H1 (cell line): ENCODE measurements around the gene UNC119B. TPM values are rescaled to one million over a fixed set of nuclear protein-coding genes. Genes with fewer than 3 reads are reported as not detected.

Experiments used
- CTCF ChIA-PET: fragments of 300-600 bp; sonication (Branson Sonifier 250); formaldehyde crosslinking; loops from one replicate; lab custom pipeline; 2021; ENCODE audit not compliant: partially characterized antibody; lab: Charles Lee
- POLR2A ChIA-PET: fragments of 300-600 bp; sonication (Branson Sonifier 250); formaldehyde crosslinking; loops from one replicate; lab custom pipeline; 2021; ENCODE audit warnings: inconsistent platforms; ENCODE audit not compliant: partially characterized antibody; lab: Charles Lee
- DNase-seq, 2 experiments: peaks; one replicate each; pipeline versions ENCODE4 v3.0.0 to v3.0.0-alpha.2; 2010 to 2022; ENCODE audit warnings: low spot score in 2 of 2, low read depth in 1 of 2, mixed read lengths in 1 of 2
- FAIRE-seq: peaks from 2 replicates; lab custom pipeline; 2011; peaks lifted over from hg19 to GRCh38; lab: Jason Lieb, UNC
- H2AFZ ChIP-seq: 2 replicates; pipeline ENCODE4 v1.8.1; 2012; ENCODE audit warnings: low read length, inconsistent platforms
- H2AK5ac ChIP-seq: 2 replicates; pipeline ENCODE4 v1.6.1; 2013; ENCODE audit warnings: low read depth, low read length
- H2BK120ac ChIP-seq: replicated peaks from 2 replicates; pipeline ENCODE3; 2013; ENCODE audit warnings: low read depth, low read length, inconsistent platforms
- H2BK12ac ChIP-seq: 2 replicates; pipeline ENCODE4 v1.6.1; 2013; ENCODE audit warnings: low read depth, low read length
- H2BK15ac ChIP-seq: 2 replicates; pipeline ENCODE4 v1.6.1; 2013; ENCODE audit warnings: low read length
- H2BK20ac ChIP-seq: 2 replicates; pipeline ENCODE4 v1.6.1; 2013; ENCODE audit warnings: low read length
- H2BK5ac ChIP-seq: 2 replicates; pipeline ENCODE4 v1.6.1; 2013; ENCODE audit warnings: low read depth, low read length
- H3K14ac ChIP-seq: 2 replicates; pipeline ENCODE4 v1.6.1; 2013; ENCODE audit warnings: inconsistent platforms; ENCODE audit not compliant: insufficient read length
- H3K18ac ChIP-seq: 2 replicates; pipeline ENCODE4 v1.6.1; 2013; ENCODE audit warnings: low read length; ENCODE audit errors: extremely low read depth
- H3K23ac ChIP-seq: 2 replicates; pipeline ENCODE4 v1.6.1; 2013; ENCODE audit warnings: inconsistent platforms; ENCODE audit not compliant: insufficient read length
- H3K23me2 ChIP-seq: 2 replicates; pipeline ENCODE4 v1.6.1; 2013; ENCODE audit warnings: low read depth, low read length
- H3K27ac ChIP-seq: 2 replicates; pipeline ENCODE4 v1.6.1; 2011; ENCODE audit warnings: low read depth, low read length, inconsistent platforms
- H3K27me3 ChIP-seq, 4 experiments: replicated peaks in 1 of 4; 1 replicate in 1 of 4; 2 replicates in 3 of 4; pipeline versions ENCODE4 v1.6.1 to v1.8.1; 2011 to 2013; ENCODE audit warnings: low read length in 3 of 4, mild to moderate bottlenecking in 3 of 4, inconsistent platforms in 2 of 4, mixed read lengths in 2 of 4, moderate library complexity in 1 of 4; ENCODE audit not compliant: control insufficient read depth in 3 of 4, insufficient read depth in 3 of 4; ENCODE audit errors: extremely low read depth in 1 of 4
- H3K36me3 ChIP-seq, 4 experiments: 2 replicates each; pipeline versions ENCODE4 v1.6.1 to v1.8.1; 2011 to 2013; ENCODE audit warnings: mild to moderate bottlenecking in 4 of 4, low read length in 3 of 4, moderate library complexity in 2 of 4, control low read depth in 1 of 4, inconsistent platforms in 1 of 4; ENCODE audit not compliant: insufficient read depth in 4 of 4, control insufficient read depth in 2 of 4
- H3K4ac ChIP-seq: replicated peaks from 2 replicates; pipeline ENCODE3; 2013; ENCODE audit warnings: low read length, low read depth, mixed read lengths, inconsistent platforms; ENCODE audit not compliant: insufficient read length
- H3K4me1 ChIP-seq, 4 experiments: replicated peaks in 1 of 4; 1 replicate in 1 of 4; 2 replicates in 3 of 4; pipeline versions ENCODE4 v1.6.1 to v1.8.1; 2011 to 2013; ENCODE audit warnings: low read length in 3 of 4, inconsistent platforms in 2 of 4, mixed read lengths in 1 of 4; ENCODE audit not compliant: insufficient read depth in 4 of 4, control insufficient read depth in 3 of 4
- H3K4me2 ChIP-seq, 2 experiments: 2 replicates each; pipeline versions ENCODE4 v1.6.1 to v1.8.1; 2011 to 2013; ENCODE audit warnings: low read depth in 2 of 2, low read length in 2 of 2, control low read depth in 1 of 2, inconsistent platforms in 1 of 2, mild to moderate bottlenecking in 1 of 2; ENCODE audit not compliant: insufficient read depth in 1 of 2
- H3K4me3 ChIP-seq, 4 experiments: fragments of 200-600, 300-600 bp in 1 of 4; sonication (generic), shearing (Covaris generic), sonication (Bioruptor Twin) in 1 of 4; 2 replicates each; pipeline versions ENCODE4 v1.5.1 to v1.8.1; 2011 to 2016; ENCODE audit warnings: low read length in 4 of 4, low read depth in 3 of 4, control low read depth in 2 of 4, inconsistent platforms in 2 of 4, mild to moderate bottlenecking in 2 of 4, mixed read lengths in 1 of 4, moderate library complexity in 1 of 4; ENCODE audit not compliant: insufficient read depth in 2 of 4; ENCODE audit errors: extremely low read depth in 1 of 4
- H3K56ac ChIP-seq: replicated peaks from 2 replicates; pipeline ENCODE3; 2013; ENCODE audit warnings: low read depth, mild to moderate bottlenecking, mixed read lengths, low read length, inconsistent platforms; ENCODE audit not compliant: insufficient read length
- H3K79me1 ChIP-seq: 2 replicates; pipeline ENCODE4 v1.6.1; 2013; ENCODE audit warnings: low read depth, low read length, control low read depth
- H3K79me2 ChIP-seq, 2 experiments: 2 replicates each; pipeline versions ENCODE4 v1.6.1 to v1.8.1; 2012 to 2013; ENCODE audit warnings: low read length in 2 of 2, mild to moderate bottlenecking in 2 of 2, inconsistent platforms in 1 of 2; ENCODE audit not compliant: insufficient read depth in 2 of 2, control insufficient read depth in 1 of 2
- H3K9ac ChIP-seq, 4 experiments: replicated peaks in 1 of 4; 1 replicate in 1 of 4; 2 replicates in 3 of 4; pipeline versions ENCODE4 v1.6.1 to v1.8.1; 2011 to 2013; ENCODE audit warnings: low read depth in 3 of 4, low read length in 3 of 4, control low read depth in 2 of 4, mild to moderate bottlenecking in 2 of 4, moderate library complexity in 2 of 4, inconsistent platforms in 1 of 4; ENCODE audit errors: extremely low read depth in 1 of 4
- H3K9me3 ChIP-seq, 2 experiments: 2 replicates each; pipeline versions ENCODE4 v1.6.1 to v1.8.1; 2012 to 2013; ENCODE audit warnings: mild to moderate bottlenecking in 2 of 2, moderate library complexity in 2 of 2, control low read depth in 1 of 2, inconsistent platforms in 1 of 2, low read depth in 1 of 2, low read length in 1 of 2, mixed read lengths in 1 of 2; ENCODE audit not compliant: insufficient read depth in 2 of 2
- H4K20me1 ChIP-seq, 2 experiments: replicated peaks in 1 of 2; 2 replicates each; pipeline versions ENCODE3 to v1.8.1; 2011 to 2013; ENCODE audit warnings: inconsistent platforms in 2 of 2, low read length in 2 of 2, mild to moderate bottlenecking in 1 of 2; ENCODE audit not compliant: insufficient read depth in 2 of 2, control insufficient read depth in 1 of 2
- H4K5ac ChIP-seq: 2 replicates; pipeline ENCODE4 v1.6.1; 2013; ENCODE audit warnings: low read length, low read depth, mixed read lengths, inconsistent platforms; ENCODE audit not compliant: insufficient read length
- H4K8ac ChIP-seq: 2 replicates; pipeline ENCODE4 v1.8.0; 2013; ENCODE audit warnings: mild to moderate bottlenecking, moderate library complexity, low read length, inconsistent platforms; ENCODE audit not compliant: insufficient read depth; ENCODE audit errors: extremely low read depth
- H4K91ac ChIP-seq: replicated peaks from 2 replicates; pipeline ENCODE3; 2013; ENCODE audit warnings: low read length, mixed read lengths, inconsistent platforms; ENCODE audit not compliant: insufficient read length
- PHF8 ChIP-seq: fragments of 200-600 bp; sonication (generic); conservative IDR thresholded peaks from 2 replicates; pipeline ENCODE4 v1.7.1; 2012; ENCODE audit warnings: low read depth, mild to moderate bottlenecking, inconsistent platforms, low read length, moderate library complexity
- RBBP5 ChIP-seq: IDR thresholded peaks from 2 replicates; pipeline ENCODE4 v1.7.1; 2012; ENCODE audit warnings: low read depth, mild to moderate bottlenecking, inconsistent platforms, low read length, moderate library complexity, borderline replicate concordance
- RFX5 ChIP-seq: IDR thresholded peaks from 2 replicates; pipeline ENCODE4 v1.6.1; 2011; ENCODE audit warnings: low read depth, low read length, improper control_type of control experiment, borderline replicate concordance
- SIRT6 ChIP-seq: IDR thresholded peaks from one replicate; pipeline ENCODE4 v1.7.1; 2012; ENCODE audit warnings: low read length, inconsistent platforms
- SIX5 ChIP-seq: IDR thresholded peaks from 2 replicates; pipeline ENCODE4 v1.6.1; 2011; ENCODE audit warnings: mild to moderate bottlenecking, low read depth, low read length
- SP4 ChIP-seq: IDR thresholded peaks from 2 replicates; pipeline ENCODE4 v1.6.1; 2012; ENCODE audit warnings: low read length, inconsistent platforms
- SRF ChIP-seq: IDR thresholded peaks from 2 replicates; pipeline ENCODE4 v1.6.1; 2011; ENCODE audit warnings: mild to moderate bottlenecking, low read depth, low read length, moderate library complexity
- TBP ChIP-seq: IDR thresholded peaks from 2 replicates; pipeline ENCODE4 v1.6.1; 2011; ENCODE audit warnings: low read depth, low read length, improper control_type of control experiment
- TCF12 ChIP-seq: IDR thresholded peaks from 2 replicates; pipeline ENCODE4 v1.6.1; 2011; ENCODE audit warnings: low read depth, mild to moderate bottlenecking, low read length
- WGBS, 2 experiments: shearing (Covaris generic) in 1 of 2; methylation state at CpG; one replicate each; pipeline versions ENCODE4 v1.1.6 to v1.1.7; 2013 to 2015; ENCODE audit warnings: low lambda C conversion rate in 2 of 2, mixed read lengths in 2 of 2, inconsistent platforms in 1 of 2, low coverage in 1 of 2, missing lambda C conversion rate in 1 of 2; ENCODE audit not compliant: insufficient replicate concordance in 2 of 2, insufficient coverage in 1 of 2, insufficient read length in 1 of 2; ENCODE audit errors: extremely low coverage in 1 of 2, missing lambda C conversion rate in 1 of 2; 5-methylcytosine and 5-hydroxymethylcytosine counted together
- polyA plus RNA-seq, 7 experiments: library from polyadenylated mRNA; depleted of rRNA in 3 of 7; stranded (reverse) in 5 of 7; unstranded in 2 of 7; fragments of >200 nt in 5 of 7; fragments of 200-250 nt in 2 of 7; gene quantifications; 1 replicate in 5 of 7; 2 replicates in 1 of 7; 4 replicates in 1 of 7; pipeline versions ENCODE4 v1.2.1 to v1.2.3, GENCODE V29; 2011 to 2013; ENCODE audit warnings: missing spikeins in 2 of 7, mixed read lengths in 2 of 7
- total RNA-seq: library from RNA; stranded (reverse); fragmentation: NEBNext Ultra II Directional; extraction: Animal tissue kit (Norgen Biotek cat#: 25700); gene quantifications from 2 replicates; pipeline ENCODE4 v1.2.1, GENCODE V29; 2021
- TF ChIP-seq, protein P1 (sequence below): IDR thresholded peaks from 2 replicates; pipeline ENCODE4 v1.6.1; 2012; ENCODE audit warnings: inconsistent platforms

The UNC119B gene
- total and polyA plus RNA-seq, 2 of the 8 experiments (the other 6 are each of a cell fraction or from before 2014, with no cell fraction given): 40.5 to 50.1 TPM

DNA sequence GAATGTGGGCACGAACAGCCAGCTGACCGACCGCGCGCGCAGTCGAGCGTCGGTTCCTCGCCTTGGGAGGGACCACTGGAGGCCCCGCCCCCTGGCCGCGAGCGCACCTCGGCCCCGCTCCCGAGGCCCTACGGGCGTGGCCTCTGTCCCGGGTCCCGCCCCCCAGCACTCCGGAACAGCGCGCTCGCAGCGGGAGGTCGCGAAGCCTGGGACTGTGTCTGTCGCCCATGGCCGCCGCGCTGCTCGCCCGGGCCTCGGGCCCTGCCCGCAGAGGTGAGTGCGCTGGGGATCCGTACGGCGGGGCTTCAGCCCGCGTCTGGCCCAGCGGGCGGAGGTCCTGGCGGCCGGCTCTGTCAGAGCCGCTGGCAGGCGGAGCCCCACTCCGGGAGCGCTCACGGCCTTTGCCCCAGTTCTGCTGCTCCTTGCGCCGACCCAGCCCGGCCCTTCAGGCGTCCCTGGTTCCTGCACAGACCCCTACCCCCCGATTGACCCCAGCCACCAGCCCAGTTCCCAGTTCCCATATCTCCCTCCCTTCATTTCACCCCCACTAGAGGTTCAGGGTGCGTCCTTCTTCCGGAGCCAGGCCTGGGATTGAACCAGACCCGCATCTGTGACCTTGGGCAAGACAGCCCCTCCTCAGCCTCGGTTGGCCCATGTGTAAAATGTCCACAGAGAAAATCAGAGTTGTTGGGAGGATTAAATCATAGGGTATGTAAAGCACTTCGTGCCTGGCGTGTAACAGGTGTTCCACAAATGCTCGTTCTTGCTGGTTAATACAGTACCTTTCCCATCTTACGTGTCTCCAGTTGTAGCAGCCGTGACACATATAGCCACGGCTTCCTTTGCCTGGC lies 15.6 kb downstream of the UNC119B start, which contains the start of gene ACADS:
TSS of gene ACADS (plus strand) at position 168 of the 851 bp plus-strand sequence. CDS start at position 228, 60 bp downstream.
- no peak within 1 kb of the TSS; the same call in 1 of the 2 replicates for H4K8ac ChIP-seq
- H2AK5ac ChIP-seq: no peak within 1 kb of the TSS
- peaks cover 4% of the 10 kb centered on the region; the same call in 1 of the 2 replicates for H3K23me2 ChIP-seq
- H3K14ac ChIP-seq: no peak within 1 kb of the TSS
- H2BK5ac ChIP-seq: no peak within 1 kb of the TSS
- peaks cover 0 to 6% of the 10 kb centered on the region in 2 experiments for H4K20me1 ChIP-seq
- 15% methylated on average over 52 of the region's 66 CpGs; no CpG with 5 or more reads in 1 of the 2 experiments for WGBS, 2 experiments
- H3K79me1 ChIP-seq: no peaks in the 10 kb centered on the region
- CTCF ChIA-PET: interaction anchor here (0.6 to 1.4 kb wide), 10 partner anchors 10 to 246 kb away, joined by 3 to 7 read pairs (median 4); partner anchors contain the start of gene POP5
- H3K27ac ChIP-seq: no peak within 1 kb of the TSS
- FAIRE-seq (no peak), DNase-seq (peak in 1 of 2 experiments; percentile 98)
- H3K9ac ChIP-seq: peak within 1 kb of the TSS in 3 of 4 experiments; percentile 29 to 44 (median 33); a peak in 5 of 7 replicates
- H3K4me1 ChIP-seq: peaks cover 0 to 5% (median 4%) of the 10 kb centered on the region in 4 experiments; a peak in 4 of 7 replicates
- H2BK20ac ChIP-seq: no peak within 1 kb of the TSS
- H3K9me3 ChIP-seq: no peaks in the 10 kb centered on the region
- H3K79me2 ChIP-seq: no peaks in the 10 kb centered on the region
- 0 out of 2 replicates have a peak within 1 kb of the TSS, but pooled peaks have one; percentile 19 for H3K18ac ChIP-seq
- no peak within 1 kb of the TSS; the same call in 1 of the 2 replicates for H2BK15ac ChIP-seq
- H3K4me3 ChIP-seq: peak within 1 kb of the TSS; percentile 48 to 70 (median 62)
- no peak within 1 kb of the TSS for H2BK12ac ChIP-seq
- H3K36me3 ChIP-seq: peaks cover 13 to 25% (median 20%) of the 10 kb centered on the region in 4 experiments
- H3K56ac ChIP-seq: no peak within 1 kb of the TSS
- H3K4me2 ChIP-seq: peak within 1 kb of the TSS; percentile 77 to 81
- H3K4ac ChIP-seq: no peak within 1 kb of the TSS
- H3K23ac ChIP-seq: no peak within 1 kb of the TSS
- H2AFZ ChIP-seq: peak within 1 kb of the TSS; percentile 60
- POLR2A ChIA-PET: interaction anchor here (0.8 to 1.5 kb wide), 4 partner anchors 14 to 171 kb away, joined by 3 to 6 read pairs (median 6); partner anchors contain the start of gene POP5
- H4K91ac ChIP-seq: no peak within 1 kb of the TSS
- peaks cover 0 to 4% (median 1%) of the 10 kb centered on the region in 4 experiments; a peak in 3 of 7 replicates for H3K27me3 ChIP-seq
- H4K5ac ChIP-seq: no peak within 1 kb of the TSS
- H2BK120ac ChIP-seq: no peak within 1 kb of the TSS
- peak; percentile 56 for TF ChIP-seq PHF8
- no peak for TF ChIP-seq TCF12
- TF ChIP-seq, protein P1, sequence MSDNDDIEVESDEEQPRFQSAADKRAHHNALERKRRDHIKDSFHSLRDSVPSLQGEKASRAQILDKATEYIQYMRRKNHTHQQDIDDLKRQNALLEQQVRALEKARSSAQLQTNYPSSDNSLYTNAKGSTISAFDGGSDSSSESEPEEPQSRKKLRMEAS: peak; percentile 44; the same call in 1 of the 2 replicates
- TF ChIP-seq SRF: no peak
- peak; percentile 14; the same call in 1 of the 2 replicates for TF ChIP-seq TBP
- no peak for TF ChIP-seq RFX5
- peak; percentile 34; the same call in 1 of the 2 replicates for TF ChIP-seq SP4
- peak; percentile 66; the same call in 1 of the 2 replicates for TF ChIP-seq RBBP5
- TF ChIP-seq SIRT6: no peak
- TF ChIP-seq SIX5: no peak
